A549 (cell line): ENCODE measurements around the gene RPS6KB2. TPM values are rescaled to one million over a fixed set of nuclear protein-coding genes. Genes with fewer than 3 reads are reported as not detected.
A peak's percentile ranks its signal among the peaks of the same experiment; 100 is the strongest.

Experiments
- ATAC-seq, 2 experiments: fragments of 200-7000 bp in 1 of 2; fragments of >200 bp in 1 of 2; cut with Nextera tagmentation in 1 of 2; cut with Tn5 transposase in 1 of 2; 3 replicates each; pipeline versions ENCODE4 v1.8.0 to v1.9.1; 2018 to 2020; ENCODE audit warnings: mild to moderate bottlenecking in 1 of 2, moderate library complexity in 1 of 2
- CTCF ChIA-PET: fragments of 300-600 bp; sonication (Branson Sonifier 250); formaldehyde crosslinking; extraction: SDS; loops from one replicate; lab custom pipeline; 2021; ENCODE audit warnings: antibody characterized with exemption, inconsistent platforms; lab: Yijun Ruan, JAX
- POLR2A ChIA-PET: fragments of 350-600 bp; formaldehyde crosslinking; extraction: SDS; loops from one replicate; lab custom pipeline; 2021; ENCODE audit warnings: antibody characterized with exemption, inconsistent platforms; lab: Yijun Ruan, JAX
- DNase-seq, 2 experiments: peaks; one replicate each; pipeline versions ENCODE4 v3.0.0 to v3.0.0-alpha.2; 2011 to 2016; ENCODE audit warnings: low read depth in 1 of 2, low spot score in 1 of 2
- FAIRE-seq: peaks from 2 replicates; lab custom pipeline; 2011; peaks lifted over from hg19 to GRCh38; lab: Jason Lieb, UNC
- H3K27ac ChIP-seq, 2 experiments: fragments of >200 bp; sonication (Bioruptor Twin); formaldehyde crosslinking; 3 replicates each; pipeline ENCODE4 v1.5.1; 2016 to 2017
- H3K4me1 ChIP-seq: fragments of >200 bp; sonication (Bioruptor Twin); formaldehyde crosslinking; 3 replicates; pipeline ENCODE4 v1.6.1; 2016
- H3K4me2 ChIP-seq: fragments of >200 bp; sonication (Bioruptor Twin); formaldehyde crosslinking; 3 replicates; pipeline ENCODE4 v1.6.1; 2016
- H3K4me3 ChIP-seq: fragments of >200 bp; sonication (Bioruptor Twin); formaldehyde crosslinking; 3 replicates; pipeline ENCODE4 v1.5.1; 2016
- H3K9me3 ChIP-seq: fragments of >200 bp; sonication (Bioruptor Twin); formaldehyde crosslinking; 3 replicates; pipeline ENCODE4 v1.6.1; 2016
- BHLHE40 ChIP-seq: IDR thresholded peaks from 2 replicates; pipeline ENCODE4 v1.6.1; 2012; ENCODE audit warnings: low read depth, low read length, inconsistent platforms
- CHD2 ChIP-seq: fragments of 150-350 bp; IDR thresholded peaks from 2 replicates; pipeline ENCODE4 v1.6.1; 2014; ENCODE audit warnings: low read length; ENCODE audit not compliant: partially characterized antibody
- ESRRA ChIP-seq: fragments of 150-350 bp; IDR thresholded peaks from 2 replicates; pipeline ENCODE4 v1.6.1; 2014; ENCODE audit warnings: mild to moderate bottlenecking, low read length, borderline replicate concordance
- FOSB ChIP-seq: fragments of 250-450 bp; sonication (Bioruptor Pico); IDR thresholded peaks from 2 replicates; pipeline ENCODE4 v1.5.0; 2020; ENCODE audit warnings: mild to moderate bottlenecking, moderate library complexity
- GATA3 ChIP-seq: IDR thresholded peaks from 2 replicates; pipeline ENCODE4 v1.6.1; 2012; ENCODE audit warnings: borderline replicate concordance
- HEYL ChIP-seq: fragments of 250-450 bp; sonication (Bioruptor Pico); IDR thresholded peaks from 2 replicates; pipeline ENCODE4 v1.8.0; 2021; ENCODE audit warnings: mild to moderate bottlenecking, moderate library complexity
- JUN ChIP-seq, 2 experiments: fragments of >200 bp; sonication (Bioruptor Twin); formaldehyde crosslinking; IDR thresholded peaks; 2 replicates in 1 of 2; 3 replicates in 1 of 2; pipeline ENCODE4 v1.6.1; 2016 to 2017
- MAX ChIP-seq: IDR thresholded peaks from 2 replicates; pipeline ENCODE4 v1.6.1; 2012
- PBX3 ChIP-seq: IDR thresholded peaks from 2 replicates; pipeline ENCODE4 v1.6.1; 2012
- POLR2AphosphoS2 ChIP-seq: conservative IDR thresholded peaks from 2 replicates; pipeline ENCODE4 v1.6.1; 2012; ENCODE audit warnings: low read length, improper control_type of control experiment, inconsistent platforms
- TP53 ChIP-seq: fragments of 250-450 bp; sonication (Bioruptor Pico); IDR thresholded peaks from 2 replicates; pipeline ENCODE4 v1.5.0; 2021; ENCODE audit warnings: mild to moderate bottlenecking, moderate library complexity
- ZFP36 ChIP-seq: fragments of 450-650 bp; IDR thresholded peaks from 2 replicates; pipeline ENCODE4 v1.6.1; 2014; ENCODE audit warnings: borderline replicate concordance; ENCODE audit not compliant: partially characterized antibody
- ZNF302 ChIP-seq: fragments of 250-450 bp; sonication (Bioruptor Pico); IDR thresholded peaks from 2 replicates; pipeline ENCODE4 v1.9.0; 2021; ENCODE audit warnings: inconsistent platforms, mild to moderate bottlenecking, moderate library complexity
- ZSCAN20 ChIP-seq: fragments of 250-450 bp; sonication (Bioruptor Pico); IDR thresholded peaks from 2 replicates; pipeline ENCODE4 v1.8.0; 2022; ENCODE audit warnings: mild to moderate bottlenecking, moderate library complexity
- WGBS: methylation state at CpG from one replicate; pipeline ENCODE4 v1.1.6; 2017; ENCODE audit errors: missing lambda C conversion rate; 5-methylcytosine and 5-hydroxymethylcytosine counted together
- polyA plus RNA-seq, 4 experiments: library from polyadenylated mRNA; depleted of rRNA in 3 of 4; stranded (reverse); fragments of >200 nt; fragmentation: RNase III in 1 of 4; extraction: RNeasy Plus Mini Kit Qiagen cat#74134 plus additional on column Dnase treatment in 1 of 4; gene quantifications; 2 replicates in 3 of 4; 3 replicates in 1 of 4; pipeline ENCODE4 v1.2.3, GENCODE V29; 2011 to 2017
- TF ChIP-seq, protein P1 (sequence below): IDR thresholded peaks from 2 replicates; pipeline ENCODE4 v1.6.1; 2012; ENCODE audit warnings: low read depth, borderline replicate concordance

The RPS6KB2 gene
- polyA plus RNA-seq, 2 of the 4 experiments (the other 2 are of a cell fraction): 40.9 to 47.9 TPM

DNA sequence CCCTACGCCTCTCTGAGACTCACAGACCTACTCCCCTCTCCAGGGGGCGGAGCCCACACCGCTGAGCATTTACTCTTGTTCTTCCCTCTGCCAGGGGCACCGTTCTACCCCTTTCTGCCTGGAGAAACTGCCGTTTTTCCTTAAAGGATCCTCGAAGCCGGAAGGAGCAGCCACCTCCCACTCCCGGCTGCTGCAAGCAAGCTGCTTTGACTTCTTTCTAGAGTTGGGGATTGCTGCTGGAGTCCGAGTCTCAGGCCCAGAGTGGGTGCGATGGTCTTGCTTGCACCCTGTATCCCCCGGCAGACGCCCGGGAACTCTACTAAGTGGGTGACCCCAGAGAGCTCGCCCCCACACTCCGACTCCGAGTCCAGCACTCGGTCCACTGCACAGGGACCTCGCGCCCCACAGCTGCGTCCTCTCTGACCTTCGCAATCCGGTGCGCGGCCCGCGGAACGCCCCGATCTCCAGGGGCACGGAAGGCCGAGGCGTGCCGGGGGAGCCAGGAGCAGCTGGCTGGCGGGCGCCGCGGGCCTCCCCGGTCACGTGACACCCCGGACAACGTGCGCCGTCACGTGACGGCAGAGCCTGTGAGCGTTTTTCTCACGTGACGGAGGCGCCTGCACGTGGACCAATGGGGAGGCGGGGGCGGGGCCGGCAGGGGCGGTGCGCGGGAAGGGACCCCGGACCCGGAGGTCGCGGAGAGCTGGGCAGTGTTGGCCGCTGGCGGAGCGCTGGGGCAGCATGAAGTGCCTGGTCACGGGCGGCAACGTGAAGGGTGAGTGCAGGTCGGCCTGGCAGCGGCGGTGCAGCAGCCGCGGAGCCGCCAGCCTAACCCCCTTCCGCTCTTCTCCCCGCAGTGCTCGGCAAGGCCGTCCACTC is 36.8 kb upstream of the RPS6KB2 start, which contains the start of gene RAD9A (continued):
- peak; percentile 52; the same call in 1 of the 2 replicates for TF ChIP-seq GATA3
- TF ChIP-seq MAX: peak; percentile 99
- no peak for TF ChIP-seq ESRRA
- TF ChIP-seq HEYL (CRISPR knock-in tag): no peak
- TF ChIP-seq JUN (IDR thresholded peaks at IDR 0.05): peak; percentile 63 to 89

- H3K4me2 ChIP-seq: peak overlapping the region; percentile 92
- DNase-seq (no peak), FAIRE-seq (no peak), ATAC-seq (peak; percentile 2 to 12; a peak in 4 of 6 replicates)
- H3K4me3 ChIP-seq: peak overlapping the region; percentile 77
- peak overlapping the region; percentile 85 to 90 for H3K27ac ChIP-seq
- TF ChIP-seq ZSCAN20 (CRISPR knock-in tag): no peak
- TF ChIP-seq ZFP36: no peak
- TF ChIP-seq POLR2AphosphoS2: no peak
- no peak for TF ChIP-seq CHD2
- no peak for TF ChIP-seq FOSB
- TF ChIP-seq ZNF302 (CRISPR knock-in tag): no peak
- no peaks in the 10 kb centered on the region for H3K9me3 ChIP-seq
- ChIA-PET CTCF (interaction anchor here (0.6 to 46.2 kb wide), 8 partner anchors 0 to 129 kb away, joined by 3 to 1913 read pairs (median 11); partner anchors contain the start of genes CLCF1, PITPNM1, POLD4 and PPP1CA), POLR2A (interaction anchor here (0.8 to 2.5 kb wide), 12 partner anchors 9 to 75 kb away, joined by 3 to 21 read pairs (median 3); partner anchors contain the start of genes POLD4 and PPP1CA)
- H3K4me1 ChIP-seq: peaks cover 13% of the 10 kb centered on the region; the same call in 2 of the 3 replicates
- 29% methylated on average over 24 of the region's 31 CpGs for whole genome bisulfite sequencing
Observed at GRCh38 chr11:67392183-67392715, 36.0 kb upstream of the RPS6KB2 start.

DNA sequence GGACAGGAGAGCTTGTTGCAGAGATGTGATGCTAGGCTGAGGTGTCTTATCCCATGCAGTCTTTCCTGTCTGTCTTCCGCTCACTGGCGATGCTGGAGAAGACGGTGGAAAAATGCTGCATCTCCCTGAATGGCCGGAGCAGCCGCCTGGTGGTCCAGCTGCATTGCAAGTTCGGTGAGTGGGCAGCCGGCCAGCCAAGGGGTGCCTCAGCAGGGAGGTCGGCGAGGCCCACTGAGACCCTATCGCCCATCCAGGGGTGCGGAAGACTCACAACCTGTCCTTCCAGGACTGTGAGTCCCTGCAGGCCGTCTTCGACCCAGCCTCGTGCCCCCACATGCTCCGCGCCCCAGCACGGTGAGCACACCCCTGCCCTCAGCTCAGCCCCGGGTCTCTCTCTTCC is 34.9 kb upstream of the RPS6KB2 start:
- H3K4me1 ChIP-seq: peaks cover 11% of the 10 kb centered on the region; the same call in 2 of the 3 replicates
- CTCF ChIA-PET: interaction anchor here (1.5 to 46.2 kb wide), 6 partner anchors 1 to 131 kb away, joined by 4 to 1913 read pairs (median 320); partner anchors contain the start of genes CLCF1, POLD4, PPP1CA and RAD9A
- FAIRE-seq: no peak
- POLR2A ChIA-PET: interaction anchor here (2.5 kb wide), 1 partner anchor 8 kb away, joined by 21 read pairs; the partner anchor contains the start of gene PPP1CA
- no peak for ATAC-seq
- TF ChIP-seq TP53: no peak
- TF ChIP-seq, protein P1, sequence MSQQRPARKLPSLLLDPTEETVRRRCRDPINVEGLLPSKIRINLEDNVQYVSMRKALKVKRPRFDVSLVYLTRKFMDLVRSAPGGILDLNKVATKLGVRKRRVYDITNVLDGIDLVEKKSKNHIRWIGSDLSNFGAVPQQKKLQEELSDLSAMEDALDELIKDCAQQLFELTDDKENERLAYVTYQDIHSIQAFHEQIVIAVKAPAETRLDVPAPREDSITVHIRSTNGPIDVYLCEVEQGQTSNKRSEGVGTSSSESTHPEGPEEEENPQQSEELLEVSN: no peak
- H3K9me3 ChIP-seq: no peaks in the 10 kb centered on the region
- no peak for DNase-seq
- no peak overlapping the region for H3K4me3 ChIP-seq
- WGBS: 94% methylated on average over 14 of the region's 18 CpGs
- no peak overlapping the region for H3K4me2 ChIP-seq
- no peak overlapping the region for H3K27ac ChIP-seq

- H3K4me1 ChIP-seq: peaks cover 11% of the 10 kb centered on the region; the same call in 2 of the 3 replicates
- no peak for TF ChIP-seq PBX3
- no peak for TF ChIP-seq BHLHE40
- no peak overlapping the region for H3K27ac ChIP-seq
- H3K4me2 ChIP-seq: no peak overlapping the region
- no peak for ATAC-seq
- H3K9me3 ChIP-seq: no peaks in the 10 kb centered on the region
- no peak for FAIRE-seq
- WGBS: 90% methylated on average over 3 of the region's 5 CpGs
- CTCF ChIA-PET: interaction anchor here (0.7 to 46.2 kb wide), 8 partner anchors 11 to 132 kb away, joined by 3 to 1913 read pairs (median 4); partner anchors contain the start of genes CLCF1, POLD4 and RAD9A
- POLR2A ChIA-PET: no interaction called here
- no peak for DNase-seq
- H3K4me3 ChIP-seq: no peak overlapping the region
Observed at GRCh38 chr11:67393990-67394389, 34.3 kb upstream of the RPS6KB2 start.
